HG03558 (cell line): ENCODE results near the gene PDGFC.

Experiments used
- ATAC-seq: cut with Tn5 transposase; IDR thresholded peaks from one replicate; pipeline ENCODE4 v1.9.1; 2021; ENCODE audit warnings: moderate number of reproducible peaks; ENCODE audit not compliant: unreplicated experiment; ENCODE audit errors: extremely low read depth

The PDGFC gene

DNA sequence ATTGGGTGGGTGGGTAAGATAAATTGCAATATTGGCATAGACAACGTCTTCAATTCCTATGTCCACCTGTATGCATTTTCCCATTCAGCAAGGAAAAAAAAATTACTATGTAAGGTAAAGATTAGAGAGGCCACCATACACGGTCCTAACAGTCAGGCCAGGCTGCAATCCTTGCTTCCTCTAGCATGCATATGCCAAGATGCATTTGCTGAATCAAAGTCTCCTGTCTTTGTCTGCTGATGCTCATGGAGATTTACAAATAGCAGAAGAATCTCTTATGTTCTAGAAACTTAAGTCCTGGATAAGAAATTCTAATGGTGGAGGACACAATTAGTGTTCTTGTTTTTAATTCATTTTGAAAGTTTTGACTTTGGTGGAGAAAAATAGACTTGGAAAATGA lies 206.8 kb downstream of the PDGFC start:
- no peak for ATAC-seq

DNA sequence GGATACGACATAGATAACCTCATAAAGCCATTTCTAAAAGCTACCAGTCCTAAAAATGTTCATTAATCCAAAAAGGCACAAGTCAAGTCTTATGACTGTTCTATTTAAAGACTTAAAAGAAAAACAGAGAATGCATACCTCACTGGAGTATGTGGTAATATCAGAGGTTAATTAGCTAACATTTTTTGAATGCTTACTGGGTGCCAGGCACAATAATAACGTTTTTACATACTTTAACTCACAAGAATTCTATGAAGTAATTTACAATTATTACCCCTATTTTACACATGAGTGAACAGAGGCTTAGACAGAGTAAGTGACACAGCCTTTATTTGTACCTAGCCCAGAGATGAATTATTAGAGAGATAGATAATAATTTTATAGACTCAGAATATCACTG lies 207.5 kb downstream of the PDGFC start:
- ATAC-seq, result no peak

- no peak for ATAC-seq
Observed at GRCh38 chr4:156763511-156763910, 208.1 kb downstream of the PDGFC start.

- no peak for ATAC-seq
Observed at GRCh38 chr4:156762851-156763250, 208.7 kb downstream of the PDGFC start.

DNA sequence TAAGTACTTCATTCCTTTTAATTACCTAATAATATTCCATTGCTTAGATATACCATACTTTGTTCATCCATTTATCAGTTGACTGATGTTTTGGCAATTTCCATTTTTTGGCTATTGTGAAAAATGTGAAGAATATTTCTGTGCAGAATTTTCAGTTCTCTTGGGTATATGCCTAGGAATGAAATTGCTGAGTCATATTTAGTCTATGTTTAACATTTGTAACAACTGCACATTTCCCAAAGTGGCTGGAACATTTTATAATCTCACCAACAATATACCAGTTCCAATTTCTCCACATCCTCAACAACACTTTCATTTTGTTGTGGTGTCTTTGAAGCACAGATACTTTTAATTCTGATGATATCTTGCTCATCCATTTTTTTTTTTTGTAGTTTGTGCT lies 215.5 kb downstream of the PDGFC start:
- no peak for ATAC-seq

- no peak for ATAC-seq
Observed at GRCh38 chr4:156754832-156755570, 216.6 kb downstream of the PDGFC start.

DNA sequence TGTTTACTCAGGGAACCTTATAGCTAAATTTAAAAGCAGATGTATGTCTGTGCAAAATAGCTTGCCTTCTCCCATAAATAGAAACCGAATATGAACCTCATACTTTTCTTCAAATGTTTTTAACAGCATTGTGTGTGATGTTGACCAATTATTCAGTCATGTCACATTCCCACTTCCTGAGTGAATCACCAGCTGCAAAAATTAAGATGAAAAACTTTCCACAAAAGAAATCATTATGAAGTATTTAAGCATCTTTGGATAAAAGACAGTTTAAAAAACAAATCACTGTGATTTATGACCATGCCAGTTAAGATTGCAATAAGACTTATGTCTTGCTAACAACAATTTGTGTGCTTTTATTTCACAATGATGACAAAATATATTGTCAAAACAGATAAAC lies 220.1 kb downstream of the PDGFC start:
- ATAC-seq, result no peak

DNA sequence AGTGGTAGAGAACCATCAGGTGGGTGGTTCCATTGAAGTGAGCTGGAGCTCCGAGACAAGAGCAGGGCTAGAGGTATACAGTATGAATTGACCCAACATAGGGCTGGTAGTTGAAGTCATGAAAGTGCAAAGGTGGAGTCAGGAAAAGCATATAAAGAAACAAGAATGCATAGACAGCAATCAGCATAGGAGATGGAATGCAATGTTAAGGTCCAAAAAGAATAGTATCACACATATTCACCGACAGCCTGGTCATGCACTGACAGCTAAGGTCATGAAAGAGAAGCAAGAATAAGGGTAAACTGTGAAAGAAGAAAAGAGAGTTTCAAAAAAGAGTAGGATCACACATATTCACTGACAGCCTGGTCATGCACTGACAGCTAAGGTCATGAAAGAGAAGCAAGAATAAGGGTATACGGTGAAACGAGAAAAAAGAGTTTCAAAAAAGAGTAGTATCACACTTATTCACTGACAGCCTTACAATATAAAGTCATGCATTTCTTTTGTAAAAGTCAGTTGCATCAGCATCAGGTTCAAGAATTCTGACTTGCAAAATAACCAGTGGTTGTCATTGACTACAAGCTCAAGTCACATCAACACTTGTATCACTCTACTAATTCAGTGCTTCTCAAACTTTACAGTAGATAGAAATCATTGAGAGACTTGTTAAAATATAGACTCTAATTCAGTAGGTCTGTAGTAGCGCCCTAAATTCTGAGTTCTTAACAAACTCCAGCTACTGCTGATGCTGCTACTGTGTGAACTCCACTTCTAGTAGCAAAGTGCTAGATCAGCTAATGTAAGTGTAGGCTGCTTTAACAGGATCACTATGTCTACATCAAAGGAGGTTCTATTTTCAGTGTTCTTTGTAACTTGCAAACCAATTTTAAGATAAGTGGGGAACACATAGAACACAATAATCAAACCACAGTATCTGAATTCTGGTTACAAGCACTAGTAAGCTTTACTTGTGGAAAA lies 221.9 kb downstream of the PDGFC start:
- no peak for ATAC-seq

DNA sequence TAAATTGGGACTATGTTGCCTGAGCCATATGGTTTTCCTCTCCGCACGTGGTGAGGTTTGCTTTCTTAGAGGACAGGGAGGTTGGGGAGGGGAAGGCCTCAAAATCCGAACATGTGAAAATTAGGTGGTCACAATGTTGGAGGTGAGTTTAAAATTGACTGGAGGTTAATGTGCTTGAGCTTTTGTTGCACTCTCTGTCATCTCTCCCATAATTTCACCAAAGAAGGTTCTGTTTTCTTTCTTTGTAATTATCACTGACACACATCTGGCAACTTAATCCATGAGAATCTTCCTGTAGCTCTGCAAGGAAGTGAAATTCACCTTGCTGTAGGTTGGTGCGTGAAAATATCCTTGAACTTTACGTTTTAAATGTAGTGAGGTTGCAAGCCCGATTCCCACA lies 225.5 kb downstream of the PDGFC start:
- ATAC-seq, result no peak

- no peak for ATAC-seq
Observed at GRCh38 chr4:156738766-156739165, 232.8 kb downstream of the PDGFC start.

DNA sequence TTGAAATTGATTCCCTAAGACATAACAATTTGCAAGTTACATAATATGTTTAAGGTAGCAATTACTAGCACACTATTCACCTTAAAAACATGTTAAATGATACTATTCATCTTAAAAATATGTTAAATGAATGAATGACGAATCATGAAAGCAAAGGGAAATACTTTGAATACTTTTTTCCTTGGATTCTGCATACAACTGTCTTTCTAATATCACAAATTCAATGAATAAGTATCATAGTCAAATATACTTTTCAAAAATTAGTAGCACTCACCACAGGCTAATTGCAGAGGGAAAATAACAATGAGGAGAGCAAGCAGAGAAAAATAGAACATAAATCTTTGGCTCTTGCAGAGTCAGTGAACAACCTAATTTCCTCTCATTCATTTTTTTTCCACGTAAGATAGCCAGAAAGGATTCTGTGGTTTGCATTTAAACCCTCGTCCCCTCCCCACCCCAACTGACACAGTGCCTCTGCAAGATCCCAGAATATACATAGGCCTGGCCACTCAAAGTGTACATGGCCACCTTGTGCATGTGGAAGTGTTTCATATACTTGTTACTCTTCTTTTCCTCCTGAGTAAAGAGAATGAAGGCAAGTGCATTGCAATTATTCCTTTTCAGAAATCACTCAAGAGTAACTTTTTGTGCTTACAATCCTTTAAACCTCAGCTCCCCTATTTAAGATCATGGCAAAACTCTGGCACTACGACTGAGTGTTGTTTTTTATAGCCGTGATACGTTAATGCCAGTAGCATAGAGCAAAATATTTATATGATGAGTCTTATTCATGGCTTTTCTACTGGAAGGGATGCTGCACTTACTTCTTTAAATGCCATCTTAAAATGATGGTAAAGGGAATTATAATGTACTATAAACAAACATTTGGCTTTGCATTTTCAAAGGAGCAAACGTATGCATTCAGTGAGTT lies 236.4 kb downstream of the PDGFC start:
- no peak for ATAC-seq

GRCh38 chr4:156733582-156733981 lies 238.0 kb downstream of the PDGFC start:
- ATAC-seq, result no peak

GRCh38 chr4:156732634-156733033 lies 239.0 kb downstream of the PDGFC start:
- no peak for ATAC-seq

- no peak for ATAC-seq
Observed at GRCh38 chr4:156729416-156729815, 242.2 kb downstream of the PDGFC start.

DNA sequence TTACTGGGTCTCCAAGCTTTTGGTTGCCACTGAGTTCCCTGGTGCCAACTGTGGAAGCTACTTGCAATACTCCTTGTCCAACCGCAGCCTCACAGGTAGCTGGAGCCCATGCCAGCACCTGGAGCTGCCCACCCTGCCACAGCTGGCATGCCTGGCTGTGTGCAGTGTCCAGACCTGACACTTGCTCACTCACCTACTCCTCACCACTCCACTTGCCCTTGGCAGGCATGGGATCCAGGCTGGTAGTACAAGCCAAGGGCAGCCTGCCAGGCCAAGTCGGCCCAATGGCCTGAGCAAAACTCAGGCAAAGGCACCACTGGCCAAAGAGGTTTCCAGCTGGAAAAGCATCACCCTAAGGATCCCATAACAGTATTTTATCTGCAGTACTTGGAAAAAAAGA lies 246.3 kb downstream of the PDGFC start:
- ATAC-seq, result no peak

DNA sequence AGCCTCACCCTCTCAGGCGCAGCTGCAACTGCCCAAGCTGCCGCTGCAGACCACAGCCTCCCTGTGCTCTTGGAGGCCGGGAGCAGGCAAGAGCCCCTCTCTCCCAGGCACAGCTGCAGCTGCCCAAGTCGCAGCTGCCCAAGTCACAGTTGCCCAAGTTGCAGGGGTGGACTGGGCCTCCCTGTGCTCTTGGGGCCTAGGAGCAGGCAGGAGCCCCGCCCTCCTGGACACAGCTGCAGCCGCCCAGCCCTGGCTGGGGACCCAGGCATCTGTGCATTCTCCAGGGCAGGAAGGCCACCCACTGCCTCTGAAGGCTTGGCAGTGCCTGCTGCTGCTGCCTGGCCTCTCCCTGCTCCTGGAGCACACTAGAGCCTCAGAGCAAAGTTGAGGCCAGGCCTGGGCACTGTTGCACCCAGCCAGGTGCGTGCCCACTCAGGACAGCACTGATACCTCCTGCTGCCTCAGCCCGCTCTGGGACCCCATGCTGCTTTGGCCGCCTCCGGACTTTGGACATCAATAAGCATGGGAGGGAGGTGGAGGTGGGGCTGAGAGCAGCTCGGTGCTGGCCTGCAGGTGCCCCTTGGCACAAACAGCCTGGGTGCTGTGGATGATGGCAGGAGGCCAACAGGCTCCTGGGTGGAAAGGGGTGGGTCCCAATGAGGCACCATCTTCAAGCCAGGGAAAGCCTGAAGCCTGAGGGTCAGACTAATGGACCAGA lies 247.5 kb downstream of the PDGFC start:
- ATAC-seq, result no peak

DNA sequence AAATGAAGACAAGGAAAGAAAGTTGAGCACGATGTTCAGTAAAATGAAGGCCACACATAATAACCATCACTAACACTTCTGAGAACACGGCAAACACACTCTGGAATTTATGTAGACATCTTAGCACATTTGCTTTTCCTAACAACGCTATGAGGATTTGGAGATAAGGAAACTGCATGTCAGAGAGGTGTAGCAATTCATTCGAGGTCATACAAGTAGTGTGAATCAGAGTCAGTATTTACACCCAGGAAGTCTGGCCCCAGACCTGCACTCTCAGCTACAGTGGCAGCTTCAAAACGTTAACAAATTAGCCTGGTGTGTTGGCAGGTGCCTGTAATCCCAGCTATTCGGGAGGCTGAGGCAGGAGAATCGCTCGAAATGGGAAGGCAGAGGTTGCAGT lies 253.4 kb downstream of the PDGFC start:
- ATAC-seq, result no peak

DNA sequence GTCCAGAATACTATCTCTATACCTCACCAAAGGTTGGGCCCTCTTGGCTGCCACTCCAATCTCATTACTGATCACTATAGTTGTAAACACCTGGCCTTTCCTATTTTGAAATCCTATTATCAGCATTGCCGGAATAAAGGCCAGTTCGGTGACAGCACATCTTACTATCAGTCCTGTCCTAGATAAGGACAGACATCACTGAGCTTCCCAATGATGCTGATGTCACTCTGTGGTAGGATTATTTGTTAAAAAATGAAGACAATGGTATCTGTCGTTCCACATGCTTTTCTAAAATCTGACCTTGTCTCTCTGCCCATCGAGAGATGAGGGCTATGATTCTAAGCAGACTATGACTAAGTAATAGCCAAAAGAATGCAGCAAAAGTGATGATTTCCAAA lies 260.4 kb downstream of the PDGFC start:
- ATAC-seq, result no peak
